Fibroblast of villous mesenchyme (primary cell): Measurements from ENCODE around the gene TET3. TPM values are rescaled to one million over a fixed set of nuclear protein-coding genes. Genes with fewer than 3 reads are reported as not detected.
A peak's percentile ranks its signal among the peaks of the same experiment; 100 is the strongest.

Source experiments
- DNase-seq: peaks from one replicate; pipeline ENCODE4 v3.0.0-alpha.2; 2010; ENCODE audit warnings: low read depth
- H3K4me3 ChIP-seq: 2 replicates; pipeline ENCODE4 v1.5.1; 2011; ENCODE audit warnings: low read depth, mild to moderate bottlenecking, low read length
- total RNA-seq: library from RNA; depleted of rRNA; stranded (reverse); fragments of >200 nt; gene quantifications from 2 replicates; pipeline ENCODE4 v1.2.3, GENCODE V29; 2012
- TF ChIP-seq, protein P1 (sequence below): IDR thresholded peaks from 2 replicates; pipeline ENCODE4 v1.5.1; 2012; ENCODE audit warnings: low read depth, mild to moderate bottlenecking, low read length; ENCODE audit not compliant: insufficient read depth

Gene TET3
- total RNA-seq, 1 donor, result 5.6 TPM

- no peak overlapping the region for H3K4me3 ChIP-seq
- TF ChIP-seq, protein P1, sequence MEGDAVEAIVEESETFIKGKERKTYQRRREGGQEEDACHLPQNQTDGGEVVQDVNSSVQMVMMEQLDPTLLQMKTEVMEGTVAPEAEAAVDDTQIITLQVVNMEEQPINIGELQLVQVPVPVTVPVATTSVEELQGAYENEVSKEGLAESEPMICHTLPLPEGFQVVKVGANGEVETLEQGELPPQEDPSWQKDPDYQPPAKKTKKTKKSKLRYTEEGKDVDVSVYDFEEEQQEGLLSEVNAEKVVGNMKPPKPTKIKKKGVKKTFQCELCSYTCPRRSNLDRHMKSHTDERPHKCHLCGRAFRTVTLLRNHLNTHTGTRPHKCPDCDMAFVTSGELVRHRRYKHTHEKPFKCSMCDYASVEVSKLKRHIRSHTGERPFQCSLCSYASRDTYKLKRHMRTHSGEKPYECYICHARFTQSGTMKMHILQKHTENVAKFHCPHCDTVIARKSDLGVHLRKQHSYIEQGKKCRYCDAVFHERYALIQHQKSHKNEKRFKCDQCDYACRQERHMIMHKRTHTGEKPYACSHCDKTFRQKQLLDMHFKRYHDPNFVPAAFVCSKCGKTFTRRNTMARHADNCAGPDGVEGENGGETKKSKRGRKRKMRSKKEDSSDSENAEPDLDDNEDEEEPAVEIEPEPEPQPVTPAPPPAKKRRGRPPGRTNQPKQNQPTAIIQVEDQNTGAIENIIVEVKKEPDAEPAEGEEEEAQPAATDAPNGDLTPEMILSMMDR, result no peak
- DNase-seq, result peak; percentile 69
These were observed 15.3 kb downstream of the TET3 start for GRCh38 chr2:73999881-74000597.

DNA sequence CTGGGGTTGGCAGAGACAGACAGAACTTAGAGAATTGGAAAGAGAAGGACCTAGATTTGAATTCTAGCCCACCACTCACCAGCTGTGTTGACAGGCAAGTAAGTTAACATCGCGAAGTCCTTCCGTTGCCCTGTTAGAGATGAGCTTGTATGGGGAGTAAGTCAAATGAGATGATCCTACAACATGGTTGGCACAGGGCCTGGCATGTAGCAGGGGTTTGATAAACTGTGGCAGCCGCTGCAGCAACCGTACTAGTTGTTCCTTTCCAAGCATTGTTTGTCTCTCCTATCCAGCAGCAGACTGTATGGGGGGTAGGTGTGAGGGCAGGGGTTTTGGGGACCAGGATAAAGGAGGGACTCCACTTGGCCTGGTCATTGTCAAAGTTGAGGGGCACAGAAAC is 16.0 kb downstream of the TET3 start:
- H3K4me3 ChIP-seq, result no peak overlapping the region
- no peak for DNase-seq
- TF ChIP-seq, protein P1, result no peak

DNA sequence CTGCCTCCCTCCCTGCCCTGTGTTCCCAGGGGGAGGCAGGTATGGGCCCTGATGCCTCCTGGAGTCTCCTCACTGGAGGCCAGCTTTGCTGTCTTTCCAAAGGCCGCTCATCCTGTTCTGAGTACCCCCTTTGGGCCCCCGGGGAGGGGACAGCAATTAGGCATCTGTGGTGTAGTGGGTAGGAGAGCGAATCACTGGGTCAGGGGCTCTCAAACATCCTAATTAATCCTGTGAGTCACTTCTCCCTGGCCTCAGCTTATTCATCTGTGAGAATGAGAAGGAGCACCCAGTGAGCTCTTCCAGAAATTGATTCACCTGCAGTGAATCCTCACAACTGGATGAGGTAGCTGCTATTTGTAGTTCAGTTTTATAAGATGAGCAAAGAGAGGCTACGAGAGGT is 16.4 kb downstream of the TET3 start:
- H3K4me3 ChIP-seq, result no peak overlapping the region
- TF ChIP-seq, protein P1, result no peak
- no peak for DNase-seq

DNA sequence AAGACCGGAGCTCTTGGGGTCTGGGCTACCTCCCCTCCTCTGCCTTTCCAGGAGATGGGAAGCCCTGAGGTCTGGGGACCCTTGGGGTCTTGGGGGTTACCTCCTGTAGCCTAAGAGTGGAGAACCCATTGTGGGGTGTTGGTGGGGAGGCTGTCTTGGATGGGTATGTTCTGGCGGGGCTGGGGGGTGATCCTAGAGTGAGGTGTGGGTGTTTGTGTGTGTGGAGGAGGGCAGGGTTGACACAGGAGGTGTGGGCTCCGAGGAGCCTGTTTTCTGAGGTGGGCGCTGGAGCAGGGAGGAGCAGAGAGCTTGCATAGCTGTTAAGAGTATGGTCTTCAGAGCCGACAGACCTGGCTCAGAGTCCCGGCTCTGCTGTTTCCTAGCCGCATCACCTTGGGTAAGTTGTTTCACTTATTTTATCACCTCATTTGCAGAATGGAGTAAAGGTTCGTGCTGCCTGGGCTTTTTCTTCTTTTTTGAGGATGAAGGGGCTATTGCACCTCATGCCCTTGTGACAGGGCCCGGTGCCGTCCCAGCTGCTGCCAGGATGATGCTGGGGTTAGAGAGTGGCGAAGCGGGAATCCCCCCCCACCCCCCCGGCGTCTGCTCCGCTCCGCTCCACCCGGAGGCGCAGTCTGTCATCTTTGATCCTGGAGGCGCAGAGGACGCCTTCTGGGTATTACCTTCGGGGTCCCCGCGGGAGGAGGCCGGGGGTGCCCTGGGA is 17.2 kb downstream of the TET3 start:
- TF ChIP-seq, protein P1, result no peak
- H3K4me3 ChIP-seq, result peak overlapping the region; percentile 59
- DNase-seq, result no peak

- DNase-seq, result peak; percentile 86
- peak overlapping the region; percentile 82 for H3K4me3 ChIP-seq
- TF ChIP-seq, protein P1, result no peak
These were observed 18.1 kb downstream of the TET3 start for GRCh38 chr2:74002505-74003421.

DNA sequence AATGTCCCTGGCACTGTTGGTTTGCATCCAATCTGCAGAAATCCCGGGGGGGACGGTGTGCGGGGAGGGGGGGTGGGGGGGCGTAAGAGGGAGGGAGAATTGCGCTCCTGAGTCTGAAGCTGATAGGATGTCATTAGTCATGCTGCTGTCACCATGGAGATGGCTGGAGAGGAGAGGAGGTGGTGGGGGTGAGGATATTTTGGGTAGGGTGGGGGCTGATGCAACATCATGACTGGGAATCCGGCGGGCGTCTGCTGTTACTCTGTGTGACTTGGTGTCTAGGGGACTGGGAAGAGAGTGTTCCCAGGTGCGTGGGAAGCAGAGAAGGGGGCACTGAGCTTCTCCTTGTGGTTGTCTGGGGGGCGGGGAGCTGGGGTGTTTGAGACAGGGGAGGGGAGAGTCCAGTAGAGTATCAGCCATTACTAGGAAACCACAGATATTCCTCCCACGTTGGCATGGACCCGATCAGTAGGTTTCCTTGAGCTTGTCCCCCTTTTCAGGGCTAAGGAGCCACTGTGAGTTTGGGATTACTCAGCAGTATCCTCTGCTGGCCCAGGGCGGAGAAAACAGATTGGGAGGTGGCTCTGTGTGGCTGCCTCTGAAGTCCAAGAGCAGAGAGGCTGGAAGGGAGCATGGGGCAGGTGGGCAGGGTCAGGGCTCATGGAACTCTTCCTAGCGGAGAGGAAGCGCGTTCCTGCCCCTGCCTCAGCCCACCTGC is 18.9 kb downstream of the TET3 start:
- TF ChIP-seq, protein P1, result peak; percentile 2
- peak; percentile 70 for DNase-seq

More for the DNA sequence above, 18.9 kb downstream of the TET3 start:
- peak overlapping the region; percentile 82 for H3K4me3 ChIP-seq
